Duodenal mucosa (tissue), 2 donors: ENCODE measurements around the gene SLAMF6.
A peak's percentile ranks its signal among the peaks of the same experiment; 100 is the strongest.
"Not testable (repeated sequence)": the region's sequence is repeated elsewhere in the genome, so short reads cannot be mapped to it uniquely, and the experiment has no call there.

Experiments
- H3K27ac ChIP-seq: one replicate; pipeline ENCODE4 v1.7.0; 2013; ENCODE audit warnings: low read depth, low read length
- H3K27me3 ChIP-seq, 2 donors: one replicate each; pipeline ENCODE4 v1.7.0; 2013; ENCODE audit warnings: low read length in 2 of 2, control low read depth in 1 of 2; ENCODE audit not compliant: insufficient read depth in 2 of 2, control insufficient read depth in 1 of 2
- H3K36me3 ChIP-seq, 2 donors: one replicate each; pipeline ENCODE4 v1.7.0; 2013; ENCODE audit warnings: low read length in 2 of 2, control low read depth in 1 of 2; ENCODE audit not compliant: insufficient read depth in 2 of 2, control insufficient read depth in 1 of 2
- H3K4me1 ChIP-seq, 2 donors: one replicate each; pipeline ENCODE4 v1.7.0; 2013; ENCODE audit warnings: low read length in 2 of 2, control low read depth in 1 of 2; ENCODE audit not compliant: insufficient read depth in 2 of 2, control insufficient read depth in 1 of 2
- H3K4me3 ChIP-seq, 2 donors: one replicate each; pipeline ENCODE4 v1.7.0; 2013; ENCODE audit warnings: low read length in 2 of 2, low read depth in 1 of 2
- H3K9ac ChIP-seq, 2 donors: one replicate each; pipeline ENCODE4 v1.7.0; 2013; ENCODE audit warnings: low read length in 2 of 2, low read depth in 1 of 2
- H3K9me3 ChIP-seq, 2 donors: one replicate each; pipeline ENCODE4 v1.7.0; 2013; ENCODE audit warnings: low read length in 2 of 2, control low read depth in 1 of 2; ENCODE audit not compliant: control insufficient read depth in 1 of 2

The SLAMF6 gene

DNA sequence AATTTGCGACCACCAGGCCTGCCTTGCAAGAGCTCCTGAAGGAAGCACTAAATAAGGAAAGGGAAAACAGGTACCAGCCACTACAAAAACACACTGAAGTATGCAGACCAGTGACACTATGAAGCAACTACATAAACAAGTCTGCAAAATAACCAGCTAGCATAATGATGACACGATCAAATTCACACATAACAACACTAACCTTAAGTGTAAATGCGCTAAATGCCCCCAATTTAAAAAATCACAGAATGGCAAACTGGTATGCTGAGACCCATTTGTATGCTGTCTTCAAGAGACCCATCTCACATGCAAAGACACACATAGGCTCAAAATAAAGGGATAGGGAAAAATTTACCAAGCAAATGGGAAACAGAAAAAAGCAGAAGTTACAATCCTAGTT, 36.4 kb upstream of the SLAMF6 start:
- H3K4me3 ChIP-seq, H3K9me3 ChIP-seq, H3K27me3 ChIP-seq, H3K36me3 ChIP-seq, H3K27ac ChIP-seq, H3K4me1 ChIP-seq, H3K9ac ChIP-seq: not testable (repeated sequence)

DNA sequence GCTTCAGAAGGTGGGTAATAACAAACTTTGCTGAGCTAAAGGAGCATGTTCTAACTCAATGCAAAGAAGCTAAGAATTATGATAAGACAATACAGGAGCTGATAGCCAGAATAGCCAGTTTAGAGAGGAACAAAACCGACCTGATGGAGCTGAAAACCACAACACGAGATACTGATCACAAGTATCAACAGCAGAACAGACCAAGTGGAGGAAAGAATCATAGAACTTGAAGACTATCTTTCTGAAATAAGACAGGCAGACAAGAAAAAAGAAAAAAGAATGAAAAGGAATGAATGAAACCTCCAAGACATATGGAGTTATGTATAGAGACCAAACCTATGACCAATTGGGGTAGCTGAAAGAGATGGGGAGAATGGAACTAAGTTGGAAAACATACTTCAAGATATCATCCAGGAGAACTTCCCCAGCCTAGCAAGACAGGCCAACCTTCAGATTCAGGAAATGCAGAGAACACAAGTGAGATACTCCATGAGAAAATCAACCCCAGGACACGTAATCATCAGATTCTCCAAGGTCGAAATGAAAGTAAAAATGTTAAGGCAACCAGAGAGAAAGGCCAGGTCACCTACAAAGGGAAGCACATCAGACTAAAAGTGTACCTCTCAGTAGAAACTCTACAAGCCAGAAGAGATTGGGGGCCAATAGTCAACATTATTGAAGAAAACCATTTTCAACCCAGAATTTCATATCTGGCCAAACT, 35.8 kb upstream of the SLAMF6 start:
- Histone ChIP-seq H3K4me3 (no peak overlapping the region), H3K36me3 (no peaks in the 10 kb centered on the region), H3K9me3 (peaks cover 0 to 6% of the 10 kb centered on the region in 2 donors), H3K9ac (no peak overlapping the region), H3K27ac (no peak overlapping the region), H3K27me3 (no peaks in the 10 kb centered on the region), H3K4me1 (no peaks in the 10 kb centered on the region)

DNA sequence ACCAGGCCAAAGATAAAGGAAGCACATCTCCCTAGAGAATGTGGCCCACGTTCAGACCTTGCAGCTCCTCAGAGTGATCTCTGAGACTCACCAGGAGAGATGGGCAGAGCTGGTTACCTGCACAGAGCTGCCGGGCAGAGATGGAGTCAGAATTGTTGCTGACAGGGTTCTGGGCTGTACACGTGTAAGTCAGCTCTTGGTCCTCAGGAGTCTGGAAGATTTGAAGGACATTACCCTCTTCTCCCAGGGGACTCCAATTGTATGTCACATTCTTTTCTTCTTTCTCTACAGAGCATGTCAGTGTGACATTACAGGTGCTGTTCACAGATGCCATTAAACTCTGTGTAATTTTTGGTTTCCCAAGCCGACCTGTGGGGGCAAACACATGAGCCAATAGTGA, 30.7 kb upstream of the SLAMF6 start:
- H3K9me3 ChIP-seq, result no peaks in the 10 kb centered on the region
- no peak overlapping the region for H3K9ac ChIP-seq
- H3K36me3 ChIP-seq, result peaks cover 0 to 11% of the 10 kb centered on the region in 2 donors
- no peak overlapping the region for H3K27ac ChIP-seq
- no peaks in the 10 kb centered on the region for H3K4me1 ChIP-seq
- no peak overlapping the region for H3K4me3 ChIP-seq
- H3K27me3 ChIP-seq, result no peaks in the 10 kb centered on the region

DNA sequence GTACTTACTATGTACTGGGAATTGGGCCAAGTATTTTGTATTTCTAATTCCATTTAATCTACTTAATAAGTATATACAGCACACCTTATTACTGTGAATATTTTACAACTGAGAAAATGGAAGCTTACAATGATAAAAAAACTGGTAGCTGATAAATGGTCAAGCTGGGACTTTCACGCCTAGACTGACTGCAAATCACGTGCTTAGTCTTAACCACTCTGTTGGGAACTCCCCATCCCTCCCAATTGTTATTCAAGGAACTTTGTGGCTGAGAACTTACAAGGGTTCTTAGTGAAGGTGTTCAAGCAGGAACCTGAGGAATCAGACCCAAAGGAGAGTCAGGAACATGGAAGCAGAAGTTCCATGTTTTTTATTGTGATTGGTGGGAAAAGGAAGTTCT, 29.4 kb upstream of the SLAMF6 start:
- Histone ChIP-seq H3K4me1 (no peaks in the 10 kb centered on the region), H3K9ac (no peak overlapping the region), H3K27ac (no peak overlapping the region), H3K9me3 (no peaks in the 10 kb centered on the region), H3K4me3 (no peak overlapping the region), H3K27me3 (no peaks in the 10 kb centered on the region), H3K36me3 (peaks cover 0 to 11% of the 10 kb centered on the region in 2 donors)

DNA sequence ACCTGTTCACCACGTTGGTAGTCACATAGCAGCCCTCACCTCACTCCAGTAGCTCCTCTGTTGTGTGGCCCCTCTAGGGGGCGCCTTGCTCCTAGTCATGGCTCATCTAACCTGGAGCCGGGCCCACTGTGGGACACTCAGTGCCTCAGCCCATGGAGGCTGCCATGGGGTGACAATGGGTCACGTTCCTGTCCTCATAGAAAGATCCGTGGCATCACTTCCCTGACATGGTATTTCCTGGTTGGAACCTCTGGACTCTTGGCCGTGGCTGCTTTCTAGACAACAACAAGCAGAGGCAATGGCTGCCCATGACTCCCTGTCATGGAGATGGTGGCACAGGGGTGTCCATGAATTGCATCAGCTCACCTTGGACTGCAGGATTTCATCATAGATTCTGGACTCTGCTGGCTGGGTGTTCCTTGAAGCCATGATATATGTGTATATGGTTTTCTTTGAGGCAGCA, 27.5 kb upstream of the SLAMF6 start:
- no peaks in the 10 kb centered on the region for H3K27me3 ChIP-seq
- no peaks in the 10 kb centered on the region for H3K4me1 ChIP-seq
- no peak overlapping the region for H3K9ac ChIP-seq
- no peak overlapping the region for H3K27ac ChIP-seq
- H3K9me3 ChIP-seq, result no peaks in the 10 kb centered on the region
- H3K36me3 ChIP-seq, result peaks cover 0 to 11% of the 10 kb centered on the region in 2 donors
- no peak overlapping the region for H3K4me3 ChIP-seq

DNA sequence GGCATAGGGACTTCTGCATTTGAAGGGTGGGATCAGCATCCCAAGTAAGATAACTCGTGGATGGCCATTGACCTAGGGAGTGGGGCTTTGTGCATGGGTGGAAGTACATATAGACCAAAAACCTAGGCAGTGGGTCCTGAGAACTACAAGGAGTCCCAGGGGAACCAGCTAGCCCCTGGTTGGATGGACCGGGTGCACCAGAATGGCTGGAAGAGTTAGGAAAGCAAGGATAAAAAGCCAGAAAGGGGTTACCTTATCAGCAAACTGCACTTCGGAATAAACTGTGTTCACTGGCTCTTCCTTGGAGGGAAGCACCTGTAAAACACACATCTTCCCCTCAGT, 26.6 kb upstream of the SLAMF6 start:
- no peak overlapping the region for H3K9ac ChIP-seq
- H3K4me1 ChIP-seq, result no peaks in the 10 kb centered on the region
- H3K9me3 ChIP-seq, result no peaks in the 10 kb centered on the region
- no peak overlapping the region for H3K4me3 ChIP-seq
- H3K27ac ChIP-seq, result no peak overlapping the region
- peaks cover 0 to 11% of the 10 kb centered on the region in 2 donors for H3K36me3 ChIP-seq
- H3K27me3 ChIP-seq, result no peaks in the 10 kb centered on the region

DNA sequence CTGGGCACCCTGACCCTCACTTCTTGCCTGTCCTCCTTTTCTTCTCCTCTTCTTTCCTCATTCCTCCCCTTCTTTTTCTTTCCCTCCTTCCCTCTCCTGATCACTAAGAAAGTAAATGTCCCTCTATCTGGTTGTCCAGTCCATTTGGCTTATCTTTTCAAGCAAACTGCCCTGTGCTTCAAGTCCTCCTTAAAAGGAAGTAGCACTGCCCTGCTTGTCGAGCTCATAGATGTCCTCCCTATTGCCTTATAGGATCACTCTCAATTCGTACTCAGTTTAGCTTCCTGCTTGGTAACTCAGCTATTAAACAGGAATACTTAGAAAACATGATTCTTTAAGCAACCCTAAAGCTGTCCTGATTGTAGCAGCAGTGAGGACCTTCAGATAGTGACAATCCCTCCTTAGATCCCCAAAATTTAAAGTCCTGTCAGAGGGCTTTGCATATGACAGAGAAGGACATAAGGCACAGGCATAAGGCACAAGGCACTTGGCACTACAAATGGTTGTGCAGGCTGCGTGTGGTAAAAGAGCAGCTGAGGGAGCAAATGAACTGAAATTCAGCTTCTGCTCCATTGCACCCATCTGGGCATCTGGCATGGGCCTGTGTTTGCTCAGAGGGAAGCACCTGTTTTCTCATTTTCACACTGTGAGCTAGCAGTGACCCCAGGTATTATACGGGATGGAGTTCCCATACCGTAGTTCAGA, 26.1 kb upstream of the SLAMF6 start:
- Histone ChIP-seq H3K4me1 (no peaks in the 10 kb centered on the region), H3K27me3 (no peaks in the 10 kb centered on the region), H3K36me3 (peaks cover 0 to 11% of the 10 kb centered on the region in 2 donors), H3K9me3 (no peaks in the 10 kb centered on the region), H3K4me3 (no peak overlapping the region), H3K27ac (no peak overlapping the region), H3K9ac (peak overlapping the region in 1 of 2 donors; percentile 4)

DNA sequence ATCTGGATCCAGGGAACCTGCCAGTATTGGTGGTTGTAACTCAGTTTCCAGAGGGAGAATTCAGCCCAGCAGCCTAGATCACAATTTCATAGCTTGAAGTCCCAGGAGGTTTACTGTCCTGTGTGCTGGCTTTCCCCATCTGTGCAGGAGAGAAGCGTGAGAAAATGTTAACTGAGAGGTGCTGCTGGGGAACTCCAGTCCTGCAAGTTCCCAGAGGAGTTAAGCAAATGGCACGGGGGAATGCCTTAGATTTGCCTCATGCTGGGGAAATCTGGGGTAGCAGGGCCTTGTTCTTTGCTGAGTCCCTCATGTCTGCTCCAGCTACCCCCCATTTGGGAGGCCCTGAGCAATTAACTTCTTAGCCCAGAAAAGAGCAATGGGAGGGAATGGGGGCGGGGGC, 25.1 kb upstream of the SLAMF6 start:
- H3K9ac ChIP-seq, result no peak overlapping the region
- no peak overlapping the region for H3K27ac ChIP-seq

DNA sequence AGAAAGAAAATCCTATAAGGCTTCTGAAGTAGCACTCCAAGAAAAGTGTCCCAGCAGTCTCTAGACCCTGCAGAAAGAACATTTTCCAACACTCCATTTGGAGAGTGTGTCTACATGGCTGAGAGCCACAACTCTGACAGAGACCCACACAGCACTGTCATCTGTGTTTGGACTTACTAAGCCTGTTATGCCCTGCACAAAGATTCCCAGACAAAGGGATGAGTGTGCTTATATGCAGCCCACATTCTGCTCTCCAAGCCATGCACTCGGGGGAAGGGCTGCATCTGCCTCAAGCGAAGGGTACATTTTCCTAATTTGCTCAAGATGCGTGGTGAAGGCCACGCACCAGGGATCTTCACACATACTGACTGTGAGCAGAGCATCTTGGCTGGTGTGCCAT, 24.4 kb upstream of the SLAMF6 start:
- H3K36me3 ChIP-seq, result peaks cover 0 to 3% of the 10 kb centered on the region in 2 donors
- H3K4me1 ChIP-seq, result peaks cover 4 to 8% of the 10 kb centered on the region in 2 donors
- H3K27me3 ChIP-seq, result no peaks in the 10 kb centered on the region
- H3K9me3 ChIP-seq, result no peaks in the 10 kb centered on the region
- no peak overlapping the region for H3K27ac ChIP-seq
- H3K9ac ChIP-seq, result no peak overlapping the region
- H3K4me3 ChIP-seq, result no peak overlapping the region

More for the DNA sequence above, 25.1 kb upstream of the SLAMF6 start:
- Histone ChIP-seq H3K36me3 (peaks cover 0 to 9% of the 10 kb centered on the region in 2 donors), H3K4me3 (no peak overlapping the region), H3K27me3 (no peaks in the 10 kb centered on the region), H3K4me1 (peaks cover 0 to under 1% of the 10 kb centered on the region in 2 donors), H3K9me3 (no peaks in the 10 kb centered on the region)

DNA sequence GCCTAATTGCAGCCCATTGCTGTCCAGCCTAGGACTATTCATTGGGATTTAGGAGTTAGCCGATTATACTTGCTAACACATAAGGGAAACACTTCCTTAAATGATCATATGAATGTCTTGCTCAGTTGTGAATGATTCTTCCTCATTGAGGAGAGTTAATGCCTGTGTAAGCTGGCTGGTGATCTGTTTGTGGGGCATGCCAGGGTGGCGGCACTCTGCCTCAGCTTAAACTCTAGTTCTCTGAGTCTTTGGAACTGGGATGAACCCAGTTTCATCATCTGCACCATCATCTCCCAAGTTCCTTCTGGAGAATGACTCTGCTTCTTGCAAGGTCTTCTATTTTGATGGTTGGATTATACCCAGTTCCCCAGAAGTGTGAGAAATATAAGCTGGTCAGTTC, 23.9 kb upstream of the SLAMF6 start:
- H3K36me3 ChIP-seq, result peaks cover 0 to 3% of the 10 kb centered on the region in 2 donors
- H3K27me3 ChIP-seq, result no peaks in the 10 kb centered on the region
- H3K27ac ChIP-seq, result no peak overlapping the region
- H3K4me1 ChIP-seq, result peaks cover 9 to 13% of the 10 kb centered on the region in 2 donors
- H3K4me3 ChIP-seq, result no peak overlapping the region
- no peak overlapping the region for H3K9ac ChIP-seq
- no peaks in the 10 kb centered on the region for H3K9me3 ChIP-seq
